Esophagus squamous epithelium (tissue), 5 donors: ENCODE measurements around the gene FXYD5. TPM values are rescaled to one million over a fixed set of nuclear protein-coding genes. Genes with fewer than 3 reads are reported as not detected.

Experiments used
- DNase-seq: peaks from one replicate; lab custom pipeline; 2025; lab: John Stamatoyannopoulos, UW
- H3K27ac ChIP-seq, 4 donors: fragments of 200-600 bp; sonication (generic); one replicate each; pipeline ENCODE4 v1.5.1; 2016 to 2019; ENCODE audit warnings: mild to moderate bottlenecking in 1 of 4
- H3K27me3 ChIP-seq, 4 donors: fragments of 200-600 bp; sonication (generic); 1 replicate in 3 of 4; 2 replicates in 1 of 4; pipeline versions ENCODE4 v1.5.1 to v1.6.0; 2017 to 2021; ENCODE audit warnings: antibody characterized with exemption in 1 of 4
- H3K36me3 ChIP-seq, 3 donors: fragments of 200-600 bp; sonication (generic); one replicate each; pipeline ENCODE4 v1.5.1; 2016 to 2019
- H3K4me1 ChIP-seq, 3 donors: fragments of 200-600 bp; sonication (generic); one replicate each; pipeline ENCODE4 v1.5.1; 2017 to 2019
- H3K4me3 ChIP-seq, 4 donors: fragments of 200-600 bp; sonication (generic); 1 replicate in 3 of 4; 2 replicates in 1 of 4; pipeline ENCODE4 v1.5.1; 2016 to 2019; ENCODE audit warnings: mild to moderate bottlenecking in 2 of 4, moderate library complexity in 1 of 4
- H3K9me3 ChIP-seq, 3 donors: fragments of 200-600 bp; sonication (generic); one replicate each; pipeline ENCODE4 v1.5.1; 2016 to 2019
- CTCF ChIP-seq, 6 experiments: fragments of 450-650 bp in 4 of 6; fragments of 200-600 bp in 2 of 6; sonication (generic) in 2 of 6; IDR thresholded peaks; one replicate each; pipeline ENCODE4 v1.5.1; 2016 to 2019; ENCODE audit warnings: antibody characterized with exemption in 6 of 6, mild to moderate bottlenecking in 4 of 6, moderate library complexity in 4 of 6
- POLR2A ChIP-seq, 4 donors: fragments of 450-650 bp; IDR thresholded peaks; one replicate each; pipeline ENCODE4 v1.6.1; 2017; ENCODE audit warnings: antibody characterized with exemption in 4 of 4, mild to moderate bottlenecking in 4 of 4, moderate library complexity in 3 of 4
- WGBS, 2 donors: methylation state at CpG; one replicate each; pipeline ENCODE4 v1.1.5; 2018; 5-methylcytosine and 5-hydroxymethylcytosine counted together
- intact Hi-C: fragments of 100-400 bp; cut with DNase I; formaldehyde crosslinking; loops from one replicate; pipeline ENCODE4 v1.15.0; 2022
- total RNA-seq, 4 donors: library from RNA; depleted of rRNA; stranded (reverse); fragments of >200 nt; gene quantifications; one replicate each; pipeline ENCODE4 v1.1.0, GENCODE V29; 2016
- donor health status: DM: yes; HTN: yes; CAD: no.

Gene FXYD5
- total RNA-seq, 4 donors from 2014 or later: 39.3 to 146 (median 45.7) TPM

DNA sequence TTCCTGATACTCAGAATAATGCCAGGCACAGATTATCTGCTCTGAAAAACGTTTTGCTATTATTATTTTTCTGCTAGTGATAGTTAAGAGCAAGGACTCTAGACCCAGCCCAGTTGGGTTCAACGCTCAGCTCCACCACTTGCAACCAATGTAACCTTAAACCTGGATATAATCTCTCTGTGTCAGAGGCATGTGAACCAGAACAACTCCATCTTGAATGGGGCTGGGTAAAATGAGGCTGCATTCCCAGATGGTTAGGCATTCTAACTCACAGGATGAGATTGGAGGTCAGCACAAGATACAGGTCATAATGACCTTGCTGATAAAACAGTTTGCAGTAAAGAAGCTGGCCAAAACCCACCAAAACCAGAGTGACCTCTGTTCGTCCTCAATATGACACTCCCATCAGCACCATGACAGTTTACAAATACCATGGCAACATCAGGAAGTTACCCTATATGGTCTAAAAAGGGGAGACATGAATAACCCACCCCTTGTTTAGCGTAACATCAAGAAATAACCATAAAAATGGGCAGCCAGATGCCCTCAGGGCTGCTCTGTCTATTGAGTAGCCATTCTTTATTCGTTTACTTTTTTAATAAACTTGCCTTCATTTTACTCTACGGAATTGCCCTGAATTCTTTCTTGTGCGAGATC lies 60.4 kb downstream of the FXYD5 start:
- H3K36me3 ChIP-seq: no peaks in the 10 kb centered on the region
- WGBS, 2 donors: 65 to 76% methylated on average over 7 of the region's 7 CpGs
- peaks cover 0 to 6% (median 0%) of the 10 kb centered on the region in 3 donors for H3K9me3 ChIP-seq
- H3K4me3 ChIP-seq: no peak overlapping the region
- no peaks in the 10 kb centered on the region for H3K27me3 ChIP-seq
- DNase-seq: no peak
- intact Hi-C loops: no loop called here
- H3K4me1 ChIP-seq: peaks cover 14 to 46% (median 20%) of the 10 kb centered on the region in 3 donors
- TF ChIP-seq POLR2A (IDR thresholded peaks at IDR 0.05) (no peak), CTCF (IDR thresholded peaks at IDR 0.05) (no peak)
- H3K27ac ChIP-seq: peak overlapping the region in 3 of 4 donors; percentile 74 to 93 (median 85)

GRCh38 chr19:35216016-35216832 lies 61.7 kb downstream of the FXYD5 start:
- WGBS, 2 donors: 57 to 64% methylated on average over 6 to 7 of the region's 8 CpGs
- peaks cover 14 to 41% (median 20%) of the 10 kb centered on the region in 3 donors for H3K4me1 ChIP-seq
- DNase-seq: no peak
- no peak overlapping the region for H3K4me3 ChIP-seq
- intact Hi-C loops: no loop called here
- H3K36me3 ChIP-seq: no peaks in the 10 kb centered on the region
- no peaks in the 10 kb centered on the region for H3K27me3 ChIP-seq
- no peak overlapping the region for H3K27ac ChIP-seq
- peaks cover 0 to 6% (median 0%) of the 10 kb centered on the region in 3 donors for H3K9me3 ChIP-seq
- TF ChIP-seq CTCF (IDR thresholded peaks at IDR 0.05) (no peak), POLR2A (IDR thresholded peaks at IDR 0.05) (no peak)

GRCh38 chr19:35216833-35217648 lies 62.5 kb downstream of the FXYD5 start:
- TF ChIP-seq POLR2A (IDR thresholded peaks at IDR 0.05): no peak
- peak in 2 of 6 experiments; percentile 3 to 25 for TF ChIP-seq CTCF (IDR thresholded peaks at IDR 0.05)
- Histone ChIP-seq H3K27ac (no peak overlapping the region), H3K4me1 (peaks cover 14 to 35% (median 20%) of the 10 kb centered on the region in 3 donors), H3K27me3 (no peaks in the 10 kb centered on the region), H3K36me3 (no peaks in the 10 kb centered on the region), H3K9me3 (peaks cover 0 to 6% (median 0%) of the 10 kb centered on the region in 3 donors), H3K4me3 (no peak overlapping the region)
- WGBS, 2 donors: 57 to 84% methylated on average over 3 of the region's 3 CpGs
- intact Hi-C loops: no loop called here
- DNase-seq: no peak

GRCh38 chr19:35217649-35217990 lies 63.1 kb downstream of the FXYD5 start:
- Histone ChIP-seq H3K4me3 (no peak overlapping the region), H3K9me3 (peaks cover 0 to 6% (median 0%) of the 10 kb centered on the region in 3 donors), H3K27ac (no peak overlapping the region)

More at GRCh38 chr19:35217649-35217990, 63.1 kb downstream of the FXYD5 start:
- intact Hi-C loops: no loop called here
- no peak for DNase-seq
- H3K4me1 ChIP-seq: peaks cover 14 to 29% (median 16%) of the 10 kb centered on the region in 3 donors
- TF ChIP-seq POLR2A (IDR thresholded peaks at IDR 0.05) (no peak), CTCF (IDR thresholded peaks at IDR 0.05) (no peak)
- no peaks in the 10 kb centered on the region for H3K36me3 ChIP-seq
- no peaks in the 10 kb centered on the region for H3K27me3 ChIP-seq
